Activated T-cell treated with anti-CD3 and anti-CD28 coated beads for 1 hour (primary cell): Measurements from ENCODE around the gene TMEM158.

Experiments used
- DNase-seq: peaks from one replicate; pipeline ENCODE4 v3.0.0-alpha.2; 2020; ENCODE audit warnings: low read depth

The TMEM158 gene

DNA sequence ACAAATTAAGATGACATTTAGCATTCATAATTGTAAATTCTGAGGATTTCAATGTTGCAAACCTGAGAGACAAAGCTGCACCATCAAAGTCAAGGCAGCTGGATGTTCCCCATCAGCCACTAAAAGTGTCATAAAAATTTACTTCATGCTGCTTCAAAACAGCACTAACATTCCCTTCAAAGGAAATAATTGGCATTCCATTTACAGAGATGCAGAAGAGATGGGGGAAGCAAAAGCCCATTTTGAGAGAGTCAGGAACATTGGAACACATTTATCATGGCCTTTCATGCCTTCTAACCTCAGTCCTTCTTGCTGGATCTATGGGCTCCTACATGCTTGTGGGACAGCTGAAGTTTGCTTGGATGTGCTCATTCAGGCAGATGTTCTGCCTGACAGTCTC lies 6.4 kb upstream of the TMEM158 start:
- DNase-seq, result no peak

GRCh38 chr3:45227946-45228345 lies 1.9 kb upstream of the TMEM158 start:
- DNase-seq, result no peak

GRCh38 chr3:45227071-45227820 lies 1.2 kb upstream of the TMEM158 start:
- DNase-seq, result no peak

DNA sequence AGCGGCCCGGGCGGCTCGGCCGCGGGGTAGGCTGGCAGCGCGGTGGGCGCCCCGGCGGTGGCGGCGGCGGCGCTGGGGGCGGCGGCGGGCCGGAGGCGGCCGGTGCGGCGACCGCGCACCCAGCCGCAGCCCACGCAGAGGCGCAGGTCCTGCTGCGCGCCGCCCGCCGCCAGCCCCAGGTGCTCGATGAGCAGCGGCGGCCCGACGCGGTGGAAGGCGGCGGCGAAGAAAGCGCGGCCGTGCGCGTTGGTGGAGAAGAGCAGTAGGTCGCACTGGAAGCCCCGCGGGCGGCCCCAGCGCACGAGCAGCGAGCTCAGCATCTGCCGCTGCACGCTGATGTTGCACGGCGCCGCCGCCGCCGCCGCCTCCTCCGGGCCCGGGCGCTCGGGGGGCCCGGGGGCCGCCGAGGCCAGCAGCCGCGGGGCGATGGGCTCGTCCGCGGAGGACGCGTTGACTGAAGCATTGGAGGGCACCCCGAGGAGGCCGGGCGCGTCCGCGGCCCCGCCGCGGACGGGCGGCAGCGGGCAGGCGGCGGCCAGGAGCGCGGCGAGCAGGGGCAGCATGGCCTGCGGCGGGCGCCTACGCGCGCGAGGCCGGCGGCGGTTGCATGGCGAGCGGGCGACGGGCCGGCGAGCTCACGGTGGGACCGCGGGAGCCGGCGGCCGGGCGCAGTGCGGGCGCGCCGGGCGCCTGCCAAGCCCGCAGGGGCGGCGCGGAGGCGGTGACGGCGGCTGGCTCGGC lies 452 bp downstream of the TMEM158 start:
- DNase-seq, result peak; percentile 26

- no peak for DNase-seq
These were observed 1.1 kb downstream of the TMEM158 start for GRCh38 chr3:45224824-45225464.

DNA sequence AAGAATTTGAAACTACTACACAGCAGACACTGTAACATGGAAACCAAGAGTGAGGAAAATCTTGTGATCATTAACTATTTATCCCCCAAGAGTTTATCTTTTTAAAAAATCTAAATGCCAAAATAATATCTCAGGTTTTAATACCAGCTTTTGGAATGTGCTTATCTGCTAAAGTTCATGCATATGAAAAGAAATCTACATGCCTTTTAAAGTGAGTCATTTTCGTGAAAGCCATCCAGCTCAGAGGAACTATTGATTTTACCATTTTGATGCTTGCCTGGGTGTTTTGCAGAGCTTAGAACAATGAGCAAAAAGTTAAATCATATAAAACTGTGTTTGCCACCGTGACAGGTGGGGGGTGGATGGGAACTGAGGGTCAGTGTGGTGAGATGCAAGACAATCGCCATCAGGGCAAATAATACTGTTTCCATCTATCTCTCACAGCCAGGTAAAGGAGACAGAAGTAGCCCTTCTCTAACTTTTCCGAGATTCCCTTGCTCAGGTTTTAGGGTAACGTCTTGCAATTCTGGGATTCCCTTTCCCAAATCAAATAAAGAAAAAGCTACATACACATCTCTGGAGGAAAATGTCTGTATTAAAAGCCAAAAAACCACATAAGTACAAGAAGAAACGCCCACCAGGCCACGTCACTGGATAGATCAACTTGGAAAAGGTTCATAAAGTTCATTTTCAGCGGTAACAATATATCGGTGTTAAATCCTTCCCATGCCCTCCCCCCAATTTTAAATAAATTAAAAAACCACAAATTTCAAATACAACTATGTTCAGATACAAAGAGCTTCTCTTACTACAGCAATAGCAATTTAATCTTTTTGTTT lies 2.0 kb downstream of the TMEM158 start:
- no peak for DNase-seq

DNA sequence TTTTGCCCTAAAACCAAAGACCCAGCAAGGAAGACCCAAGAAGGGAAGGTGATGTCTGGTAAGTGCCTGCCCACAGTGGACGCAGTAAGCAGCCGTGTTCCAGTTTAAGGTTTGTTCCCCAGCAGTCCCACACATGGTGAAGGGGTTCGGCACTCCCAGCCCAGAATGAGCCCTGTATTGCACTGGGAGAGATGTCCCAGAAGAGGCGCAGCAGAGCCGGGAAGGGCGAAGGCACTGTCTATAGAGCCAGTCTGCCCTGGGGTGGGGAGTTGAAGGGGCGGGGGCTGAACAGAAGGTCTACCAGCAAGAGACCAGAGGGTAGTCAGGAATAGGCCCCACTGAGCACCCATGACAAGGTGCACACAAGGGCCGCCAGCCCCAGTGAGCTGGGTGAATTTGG lies 6.4 kb downstream of the TMEM158 start:
- no peak for DNase-seq

DNA sequence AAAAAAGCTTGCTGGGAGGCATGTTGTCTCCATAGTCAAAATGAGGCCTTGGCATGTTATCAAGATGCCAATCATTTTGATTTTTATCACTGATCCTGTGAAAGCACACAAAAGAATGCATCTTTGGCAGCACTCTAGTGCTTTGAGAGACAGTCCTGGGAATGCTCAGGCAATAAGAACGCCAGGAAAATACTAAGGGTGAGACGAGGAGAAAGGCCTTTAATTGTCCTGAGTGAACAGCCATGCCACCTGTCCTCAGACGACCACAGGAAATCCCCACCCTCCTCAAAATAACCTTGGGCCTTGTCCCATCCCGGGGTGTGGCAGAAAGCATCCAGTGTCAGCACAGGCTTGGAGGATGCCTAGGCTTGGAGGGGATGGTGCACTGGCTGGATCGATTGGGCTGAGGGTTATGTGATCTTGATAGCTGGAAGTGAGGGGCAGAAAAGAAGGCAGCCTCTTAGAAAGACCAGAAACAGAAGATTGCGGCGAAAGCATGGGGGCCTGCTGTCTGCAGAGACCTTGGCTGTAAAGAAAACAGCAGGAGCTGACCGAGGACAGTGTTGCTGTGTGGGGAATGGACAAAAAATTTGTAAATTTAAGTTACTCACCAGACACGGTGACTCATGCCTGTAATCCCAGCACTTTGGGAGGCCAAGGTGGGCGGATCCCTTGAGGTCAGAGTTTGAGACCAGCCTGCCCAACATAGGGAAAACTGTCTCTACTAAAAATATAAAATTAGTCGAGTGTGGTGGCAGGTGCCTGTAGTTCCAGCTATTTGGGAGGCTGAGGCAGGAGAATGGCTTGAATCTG lies 7.3 kb downstream of the TMEM158 start:
- DNase-seq, result no peak

- no peak for DNase-seq
These were observed 10.0 kb downstream of the TMEM158 start for GRCh38 chr3:45216021-45216609.

DNA sequence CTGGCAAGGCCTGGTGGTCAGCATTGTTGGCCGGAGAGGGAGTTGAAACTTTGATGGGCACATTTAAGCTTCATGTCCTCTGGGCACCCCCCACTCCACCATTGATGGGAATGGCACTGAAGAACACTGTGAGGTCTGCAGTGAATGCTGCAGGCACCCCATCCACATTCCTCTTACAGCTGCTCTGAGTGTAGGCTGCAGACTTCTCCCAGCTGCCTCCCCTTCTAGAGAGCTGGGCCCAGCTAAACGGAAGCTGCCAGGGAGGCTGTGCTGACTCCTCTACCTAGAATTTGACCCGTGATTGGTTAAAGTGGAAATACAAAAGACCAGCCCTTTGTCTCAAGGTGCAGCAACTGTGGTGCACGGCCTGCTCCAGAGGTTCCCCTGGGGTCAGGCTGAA lies 10.6 kb downstream of the TMEM158 start:
- DNase-seq, result no peak

GRCh38 chr3:45214061-45214680 lies 11.9 kb downstream of the TMEM158 start:
- no peak for DNase-seq

GRCh38 chr3:45212095-45212468 lies 14.0 kb downstream of the TMEM158 start:
- DNase-seq, result no peak

GRCh38 chr3:45211466-45212094 lies 14.5 kb downstream of the TMEM158 start:
- no peak for DNase-seq

DNA sequence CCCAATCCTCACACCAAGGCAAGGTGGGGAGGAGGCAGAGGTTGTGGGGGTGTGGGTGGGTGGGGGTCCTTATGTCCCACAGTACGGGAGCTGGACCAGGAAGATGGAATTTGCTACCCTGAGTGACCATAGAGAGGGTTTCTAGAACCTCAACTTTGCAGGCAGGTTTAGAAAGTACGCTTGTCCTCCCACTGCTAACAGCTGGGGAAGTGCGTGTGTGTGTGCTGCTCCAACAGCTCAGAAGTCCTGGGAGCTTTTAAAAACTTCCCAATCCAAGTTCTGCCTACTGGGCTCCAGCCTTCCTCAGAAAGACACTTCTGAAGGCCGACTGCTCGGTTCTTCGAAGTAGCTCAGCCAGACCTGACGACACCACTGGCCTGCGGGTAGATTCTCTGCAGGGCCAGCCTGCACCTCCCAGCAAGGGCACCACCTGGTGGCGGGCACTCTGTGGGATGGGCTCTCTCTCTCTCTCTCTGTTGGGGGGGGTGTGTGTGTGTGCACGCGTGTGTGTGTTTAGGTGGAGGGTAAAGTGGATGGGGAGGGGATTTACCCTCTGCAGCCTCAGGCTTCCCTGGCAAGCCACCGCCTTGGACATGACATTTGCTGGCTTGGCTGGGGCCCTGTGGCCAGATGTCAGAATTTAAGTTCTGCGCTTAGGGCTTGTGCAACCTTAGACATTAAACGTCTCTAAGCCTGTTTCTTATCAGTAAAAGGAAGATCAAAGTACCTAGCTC lies 15.6 kb downstream of the TMEM158 start:
- peak; percentile 80 for DNase-seq

DNA sequence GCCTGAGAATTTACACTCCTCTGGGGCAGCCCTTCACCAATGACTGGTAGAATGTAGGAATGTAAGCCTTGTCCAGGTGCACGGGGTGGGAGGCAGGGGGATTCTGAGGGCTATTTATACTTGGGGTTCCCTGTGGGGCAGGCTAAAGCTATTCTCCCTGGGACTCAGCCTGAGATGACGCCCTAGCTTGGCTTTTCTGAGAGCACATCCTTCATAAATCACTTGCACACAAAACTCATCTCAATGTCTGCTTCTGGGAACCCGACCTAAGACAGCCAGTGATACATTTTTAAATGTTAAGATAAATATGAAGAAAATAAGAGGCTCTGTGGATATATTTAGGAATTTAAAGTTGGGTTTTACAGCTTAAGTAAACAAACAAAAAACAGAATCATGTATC lies 16.6 kb downstream of the TMEM158 start:
- no peak for DNase-seq

DNA sequence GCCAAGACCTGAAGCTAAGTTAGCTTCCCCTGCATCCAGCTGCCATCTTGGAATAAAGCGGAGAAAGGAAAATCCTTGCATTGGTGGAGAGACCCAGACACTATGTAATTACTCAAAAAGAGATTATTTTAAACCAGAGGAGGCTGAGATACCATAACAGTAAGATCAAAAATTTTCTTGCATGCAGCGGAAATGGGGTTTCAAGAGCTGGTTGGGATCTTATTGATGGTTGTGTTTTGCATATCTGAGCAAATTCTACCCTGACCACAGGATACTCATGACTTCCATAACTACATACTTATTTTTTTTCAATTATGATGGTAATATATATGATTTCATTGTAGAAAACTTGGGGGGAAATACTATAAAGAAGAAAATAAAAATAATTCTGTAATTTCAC lies 17.5 kb downstream of the TMEM158 start:
- no peak for DNase-seq

GRCh38 chr3:45207446-45207845 lies 18.6 kb downstream of the TMEM158 start:
- no peak for DNase-seq

- DNase-seq, result no peak
These were observed 21.0 kb downstream of the TMEM158 start for GRCh38 chr3:45205126-45205525.

DNA sequence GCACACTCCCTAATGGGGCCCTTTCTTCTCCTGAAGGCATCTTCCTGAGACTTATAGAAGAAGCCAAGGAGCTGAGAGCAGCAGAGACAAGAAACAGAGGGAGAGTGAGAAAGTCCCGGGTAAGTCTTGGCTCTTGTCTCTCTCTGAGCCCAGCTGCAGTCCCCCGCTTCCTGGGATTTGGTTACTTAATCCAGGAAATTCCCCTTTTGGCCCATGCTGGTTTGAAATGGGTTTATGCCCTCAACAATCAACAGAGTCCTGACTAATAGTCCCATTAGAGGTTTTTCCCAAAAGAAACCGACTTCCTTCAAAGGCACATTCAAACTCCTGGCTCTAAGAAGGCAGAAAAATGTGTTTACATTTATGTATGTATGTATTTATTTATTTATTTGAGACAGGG lies 22.0 kb downstream of the TMEM158 start:
- DNase-seq, result no peak
